HepG2 (cell line): ENCODE results near the gene WBP1. TPM values are rescaled to one million over a fixed set of nuclear protein-coding genes. Genes with fewer than 3 reads are reported as not detected.
A peak's percentile ranks its signal among the peaks of the same experiment; 100 is the strongest.

Source experiments
- ATF4 ChIP-seq, 2 experiments: fragments of 450-650 bp in 1 of 2; sonication (generic) in 1 of 2; formaldehyde crosslinking; IDR thresholded peaks; 2 replicates each; pipeline versions ENCODE4 v1.5.0 to v1.8.0; 2020 to 2022; ENCODE audit warnings: mild to moderate bottlenecking in 1 of 2, missing genetic modification reagents in 1 of 2
- CENPT ChIP-seq: sonication (generic); formaldehyde crosslinking; IDR thresholded peaks from 2 replicates; pipeline ENCODE4 v1.8.0; 2022; ENCODE audit warnings: low read depth, mild to moderate bottlenecking, moderate library complexity, missing genetic modification reagents
- CSRNP1 ChIP-seq: sonication (generic); formaldehyde crosslinking; IDR thresholded peaks from 2 replicates; pipeline ENCODE4 v1.8.1; 2023; ENCODE audit warnings: mild to moderate bottlenecking, missing genetic modification reagents
- FLYWCH1 ChIP-seq: sonication (generic); formaldehyde crosslinking; IDR thresholded peaks from 2 replicates; pipeline ENCODE4 v1.8.1; 2023; ENCODE audit warnings: mild to moderate bottlenecking, missing genetic modification reagents
- HIVEP1 ChIP-seq: sonication (generic); formaldehyde crosslinking; IDR thresholded peaks from 2 replicates; pipeline ENCODE4 v1.4.0; 2020; ENCODE audit warnings: mild to moderate bottlenecking, missing genetic modification reagents
- HOXA3 ChIP-seq: sonication (generic); formaldehyde crosslinking; IDR thresholded peaks from 2 replicates; pipeline ENCODE4 v1.5.0; 2020; ENCODE audit warnings: missing genetic modification reagents
- NR2C2 ChIP-seq: sonication (generic); formaldehyde crosslinking; IDR thresholded peaks from 2 replicates; pipeline ENCODE4 v1.4.0; 2020; ENCODE audit warnings: missing genetic modification reagents, mild to moderate bottlenecking, moderate library complexity, borderline replicate concordance
- PLRG1 ChIP-seq: fragments of 450-650 bp; conservative IDR thresholded peaks from 2 replicates; pipeline ENCODE4 v1.6.1; 2016
- SIX4 ChIP-seq: sonication (generic); formaldehyde crosslinking; IDR thresholded peaks from 2 replicates; pipeline ENCODE4 v1.4.0; 2020; ENCODE audit warnings: missing genetic modification reagents
- SOX5 ChIP-seq: IDR thresholded peaks from 2 replicates; pipeline ENCODE4 v1.6.1; 2016; ENCODE audit warnings: borderline replicate concordance
- TAF15 ChIP-seq: fragments of 200-400 bp; formaldehyde crosslinking; IDR thresholded peaks from one replicate; pipeline ENCODE4 v1.6.1; 2018; ENCODE audit warnings: mild to moderate bottlenecking, low read depth, low read length; ENCODE audit not compliant: poor library complexity, severe bottlenecking
- TCF7 ChIP-seq: sonication (generic); IDR thresholded peaks from 2 replicates; pipeline ENCODE4 v1.6.1; 2016; ENCODE audit warnings: antibody characterized with exemption, low read depth
- ZNF468 ChIP-seq: sonication (generic); formaldehyde crosslinking; IDR thresholded peaks from 2 replicates; pipeline ENCODE4 v1.8.0; 2022; ENCODE audit warnings: mild to moderate bottlenecking, moderate library complexity, missing genetic modification reagents
- polyA plus RNA-seq, 8 experiments: library from polyadenylated mRNA; depleted of rRNA in 3 of 8; stranded (reverse) in 7 of 8; unstranded in 1 of 8; fragments of >200 nt; fragmentation: Illumina TruSeq in 4 of 8; extraction: Trizol in 4 of 8; gene quantifications; 2 replicates each; pipeline versions ENCODE4 v1.2.1 to v1.2.3, GENCODE V29; 2011 to 2016; ENCODE audit warnings: low read depth in 4 of 8, missing spikeins in 1 of 8, mixed read lengths in 1 of 8; ENCODE audit not compliant: insufficient read depth in 1 of 8
- total RNA-seq, 5 experiments: library from RNA; depleted of rRNA; stranded (reverse); fragments of >200 nt; fragmentation: Illumina TruSeq; extraction: Trizol; gene quantifications; 2 replicates each; pipeline ENCODE4 v1.2.3, GENCODE V29; 2016; ENCODE audit warnings: low read depth in 1 of 5
- TF ChIP-seq, protein P1 (sequence below): sonication (generic); formaldehyde crosslinking; conservative IDR thresholded peaks from 2 replicates; pipeline ENCODE4 v1.8.1; 2023; ENCODE audit warnings: missing genetic modification reagents
- TF ChIP-seq, protein P2 (sequence below): sonication (generic); formaldehyde crosslinking; IDR thresholded peaks from 2 replicates; pipeline ENCODE4 v1.5.1; 2020; ENCODE audit warnings: mild to moderate bottlenecking, moderate library complexity, missing genetic modification reagents
- TF ChIP-seq, protein P3 (sequence below): sonication (generic); formaldehyde crosslinking; IDR thresholded peaks from 2 replicates; pipeline ENCODE4 v1.8.0; 2022; ENCODE audit warnings: missing genetic modification reagents, mild to moderate bottlenecking, inconsistent platforms, borderline replicate concordance
- TF ChIP-seq, protein P4 (sequence below): sonication (generic); formaldehyde crosslinking; IDR thresholded peaks from 2 replicates; pipeline ENCODE4 v1.5.0; 2020; ENCODE audit warnings: mild to moderate bottlenecking, missing genetic modification reagents

The WBP1 gene
- total and polyA plus RNA-seq, 2 of the 13 experiments (the other 11 are each of a cell fraction or from before 2014, with no cell fraction given): 38.8 to 85.7 TPM

GRCh38 chr2:74496997-74497776 lies 38.9 kb downstream of the WBP1 start (continued):
- TF ChIP-seq ATF4 (CRISPR knock-in tag; IDR thresholded peaks at IDR 0.05) (peak in 1 of 2 experiments; percentile 68; a peak in 1 of 4 replicates), CSRNP1 (CRISPR knock-in tag) (0 out of 2 replicates have a peak, but pooled peaks have one; percentile 59), NR2C2 (CRISPR knock-in tag) (peak; percentile 70), ZNF468 (CRISPR knock-in tag) (0 out of 2 replicates have a peak, but pooled peaks have one; percentile 39), SOX5 (peak; percentile 24; the same call in 1 of the 2 replicates), FLYWCH1 (peak; percentile 82; the same call in 1 of the 2 replicates), CENPT (CRISPR knock-in tag) (0 out of 2 replicates have a peak, but pooled peaks have one; percentile 34), TCF7 (peak; percentile 58; the same call in 1 of the 2 replicates), HOXA3 (CRISPR knock-in tag) (peak; percentile 35; the same call in 1 of the 2 replicates), PLRG1 (no peak), TAF15 (peak; percentile 0), SIX4 (CRISPR knock-in tag) (no peak), HIVEP1 (CRISPR knock-in tag) (0 out of 2 replicates have a peak, but pooled peaks have one; percentile 50)
- TF ChIP-seq, protein P1, sequence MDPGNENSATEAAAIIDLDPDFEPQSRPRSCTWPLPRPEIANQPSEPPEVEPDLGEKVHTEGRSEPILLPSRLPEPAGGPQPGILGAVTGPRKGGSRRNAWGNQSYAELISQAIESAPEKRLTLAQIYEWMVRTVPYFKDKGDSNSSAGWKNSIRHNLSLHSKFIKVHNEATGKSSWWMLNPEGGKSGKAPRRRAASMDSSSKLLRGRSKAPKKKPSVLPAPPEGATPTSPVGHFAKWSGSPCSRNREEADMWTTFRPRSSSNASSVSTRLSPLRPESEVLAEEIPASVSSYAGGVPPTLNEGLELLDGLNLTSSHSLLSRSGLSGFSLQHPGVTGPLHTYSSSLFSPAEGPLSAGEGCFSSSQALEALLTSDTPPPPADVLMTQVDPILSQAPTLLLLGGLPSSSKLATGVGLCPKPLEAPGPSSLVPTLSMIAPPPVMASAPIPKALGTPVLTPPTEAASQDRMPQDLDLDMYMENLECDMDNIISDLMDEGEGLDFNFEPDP (CRISPR knock-in tag): 0 out of 2 replicates have a peak, but pooled peaks have one; percentile 91
- TF ChIP-seq, protein P2, sequence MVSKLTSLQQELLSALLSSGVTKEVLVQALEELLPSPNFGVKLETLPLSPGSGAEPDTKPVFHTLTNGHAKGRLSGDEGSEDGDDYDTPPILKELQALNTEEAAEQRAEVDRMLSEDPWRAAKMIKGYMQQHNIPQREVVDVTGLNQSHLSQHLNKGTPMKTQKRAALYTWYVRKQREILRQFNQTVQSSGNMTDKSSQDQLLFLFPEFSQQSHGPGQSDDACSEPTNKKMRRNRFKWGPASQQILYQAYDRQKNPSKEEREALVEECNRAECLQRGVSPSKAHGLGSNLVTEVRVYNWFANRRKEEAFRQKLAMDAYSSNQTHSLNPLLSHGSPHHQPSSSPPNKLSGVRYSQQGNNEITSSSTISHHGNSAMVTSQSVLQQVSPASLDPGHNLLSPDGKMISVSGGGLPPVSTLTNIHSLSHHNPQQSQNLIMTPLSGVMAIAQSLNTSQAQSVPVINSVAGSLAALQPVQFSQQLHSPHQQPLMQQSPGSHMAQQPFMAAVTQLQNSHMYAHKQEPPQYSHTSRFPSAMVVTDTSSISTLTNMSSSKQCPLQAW (CRISPR knock-in tag): 0 out of 2 replicates have a peak, but pooled peaks have one; percentile 44
- TF ChIP-seq, protein P3, sequence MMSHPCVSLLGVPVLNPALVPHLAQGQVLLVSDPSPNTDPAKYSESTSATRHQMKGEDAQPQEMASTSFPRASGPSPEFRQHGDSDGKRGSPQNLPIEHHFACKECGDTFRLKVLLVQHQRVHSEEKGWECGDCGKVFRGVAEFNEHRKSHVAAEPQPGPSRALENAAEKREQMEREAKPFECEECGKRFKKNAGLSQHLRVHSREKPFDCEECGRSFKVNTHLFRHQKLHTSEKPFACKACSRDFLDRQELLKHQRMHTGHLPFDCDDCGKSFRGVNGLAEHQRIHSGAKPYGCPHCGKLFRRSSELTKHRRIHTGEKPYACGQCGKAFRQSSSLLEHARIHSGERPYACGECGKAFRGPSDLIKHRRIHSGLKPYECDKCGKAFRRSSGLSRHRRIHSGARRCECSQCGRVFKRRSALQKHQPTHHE (CRISPR knock-in tag): peak; percentile 60; the same call in 1 of the 2 replicates
- TF ChIP-seq, protein P4, sequence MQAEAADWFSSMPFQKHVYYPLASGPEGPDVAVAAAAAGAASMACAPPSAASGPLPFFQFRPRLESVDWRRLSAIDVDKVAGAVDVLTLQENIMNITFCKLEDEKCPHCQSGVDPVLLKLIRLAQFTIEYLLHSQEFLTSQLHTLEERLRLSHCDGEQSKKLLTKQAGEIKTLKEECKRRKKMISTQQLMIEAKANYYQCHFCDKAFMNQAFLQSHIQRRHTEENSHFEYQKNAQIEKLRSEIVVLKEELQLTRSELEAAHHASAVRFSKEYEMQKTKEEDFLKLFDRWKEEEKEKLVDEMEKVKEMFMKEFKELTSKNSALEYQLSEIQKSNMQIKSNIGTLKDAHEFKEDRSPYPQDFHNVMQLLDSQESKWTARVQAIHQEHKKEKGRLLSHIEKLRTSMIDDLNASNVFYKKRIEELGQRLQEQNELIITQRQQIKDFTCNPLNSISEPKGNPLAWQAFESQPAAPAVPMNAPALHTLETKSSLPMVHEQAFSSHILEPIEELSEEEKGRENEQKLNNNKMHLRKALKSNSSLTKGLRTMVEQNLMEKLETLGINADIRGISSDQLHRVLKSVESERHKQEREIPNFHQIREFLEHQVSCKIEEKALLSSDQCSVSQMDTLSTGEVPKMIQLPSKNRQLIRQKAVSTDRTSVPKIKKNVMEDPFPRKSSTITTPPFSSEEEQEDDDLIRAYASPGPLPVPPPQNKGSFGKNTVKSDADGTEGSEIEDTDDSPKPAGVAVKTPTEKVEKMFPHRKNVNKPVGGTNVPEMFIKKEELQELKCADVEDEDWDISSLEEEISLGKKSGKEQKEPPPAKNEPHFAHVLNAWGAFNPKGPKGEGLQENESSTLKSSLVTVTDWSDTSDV (CRISPR knock-in tag): no peak
